Peyer's patch (tissue), 4 donors: Measurements from ENCODE around the gene MAP2K5.

ENCODE experiments used
- CTCF ChIP-seq, 6 experiments: fragments of 450-650 bp in 4 of 6; fragments of 200-600 bp in 2 of 6; sonication (generic) in 1 of 6; IDR thresholded peaks; one replicate each; pipeline ENCODE4 v1.5.1; 2017 to 2019; ENCODE audit warnings: antibody characterized with exemption in 6 of 6, mild to moderate bottlenecking in 3 of 6, moderate library complexity in 1 of 6
- POLR2A ChIP-seq, 2 donors: fragments of 450-650 bp; IDR thresholded peaks; one replicate each; pipeline ENCODE4 v1.5.1; 2017; ENCODE audit warnings: antibody characterized with exemption in 2 of 2, mild to moderate bottlenecking in 2 of 2, moderate library complexity in 2 of 2

GRCh38 chr15:67641453-67641852, 99.0 kb downstream of the MAP2K5 start:
- peak in 2 of 6 experiments; percentile 1 to 15 for TF ChIP-seq CTCF (IDR thresholded peaks at IDR 0.05)
- no peak for TF ChIP-seq POLR2A (IDR thresholded peaks at IDR 0.05)
